Activated CD4-positive, CD25-positive, alpha-beta regulatory T cell treated with anti-CD3 and anti-CD28 coated beads, Interleukin-2, amount 50 U/mL, for 24 hours (primary cell): ENCODE data around the gene CILP2.

Experiments
- ATAC-seq, 2 donors: fragments of 150-1000 bp; cut with Tn5 transposase; one replicate each; pipeline ENCODE4 v1.10.0; 2021; ENCODE audit warnings: mild to moderate bottlenecking in 1 of 2, moderate library complexity in 1 of 2

Gene CILP2, protein sequence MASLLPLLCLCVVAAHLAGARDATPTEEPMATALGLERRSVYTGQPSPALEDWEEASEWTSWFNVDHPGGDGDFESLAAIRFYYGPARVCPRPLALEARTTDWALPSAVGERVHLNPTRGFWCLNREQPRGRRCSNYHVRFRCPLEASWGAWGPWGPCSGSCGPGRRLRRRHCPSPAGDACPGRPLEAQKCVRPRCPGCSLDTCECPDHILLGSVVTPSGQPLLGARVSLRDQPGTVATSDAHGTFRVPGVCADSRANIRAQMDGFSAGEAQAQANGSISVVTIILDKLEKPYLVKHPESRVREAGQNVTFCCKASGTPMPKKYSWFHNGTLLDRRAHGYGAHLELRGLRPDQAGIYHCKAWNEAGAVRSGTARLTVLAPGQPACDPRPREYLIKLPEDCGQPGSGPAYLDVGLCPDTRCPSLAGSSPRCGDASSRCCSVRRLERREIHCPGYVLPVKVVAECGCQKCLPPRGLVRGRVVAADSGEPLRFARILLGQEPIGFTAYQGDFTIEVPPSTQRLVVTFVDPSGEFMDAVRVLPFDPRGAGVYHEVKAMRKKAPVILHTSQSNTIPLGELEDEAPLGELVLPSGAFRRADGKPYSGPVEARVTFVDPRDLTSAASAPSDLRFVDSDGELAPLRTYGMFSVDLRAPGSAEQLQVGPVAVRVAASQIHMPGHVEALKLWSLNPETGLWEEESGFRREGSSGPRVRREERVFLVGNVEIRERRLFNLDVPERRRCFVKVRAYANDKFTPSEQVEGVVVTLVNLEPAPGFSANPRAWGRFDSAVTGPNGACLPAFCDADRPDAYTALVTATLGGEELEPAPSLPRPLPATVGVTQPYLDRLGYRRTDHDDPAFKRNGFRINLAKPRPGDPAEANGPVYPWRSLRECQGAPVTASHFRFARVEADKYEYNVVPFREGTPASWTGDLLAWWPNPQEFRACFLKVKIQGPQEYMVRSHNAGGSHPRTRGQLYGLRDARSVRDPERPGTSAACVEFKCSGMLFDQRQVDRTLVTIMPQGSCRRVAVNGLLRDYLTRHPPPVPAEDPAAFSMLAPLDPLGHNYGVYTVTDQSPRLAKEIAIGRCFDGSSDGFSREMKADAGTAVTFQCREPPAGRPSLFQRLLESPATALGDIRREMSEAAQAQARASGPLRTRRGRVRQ

DNA sequence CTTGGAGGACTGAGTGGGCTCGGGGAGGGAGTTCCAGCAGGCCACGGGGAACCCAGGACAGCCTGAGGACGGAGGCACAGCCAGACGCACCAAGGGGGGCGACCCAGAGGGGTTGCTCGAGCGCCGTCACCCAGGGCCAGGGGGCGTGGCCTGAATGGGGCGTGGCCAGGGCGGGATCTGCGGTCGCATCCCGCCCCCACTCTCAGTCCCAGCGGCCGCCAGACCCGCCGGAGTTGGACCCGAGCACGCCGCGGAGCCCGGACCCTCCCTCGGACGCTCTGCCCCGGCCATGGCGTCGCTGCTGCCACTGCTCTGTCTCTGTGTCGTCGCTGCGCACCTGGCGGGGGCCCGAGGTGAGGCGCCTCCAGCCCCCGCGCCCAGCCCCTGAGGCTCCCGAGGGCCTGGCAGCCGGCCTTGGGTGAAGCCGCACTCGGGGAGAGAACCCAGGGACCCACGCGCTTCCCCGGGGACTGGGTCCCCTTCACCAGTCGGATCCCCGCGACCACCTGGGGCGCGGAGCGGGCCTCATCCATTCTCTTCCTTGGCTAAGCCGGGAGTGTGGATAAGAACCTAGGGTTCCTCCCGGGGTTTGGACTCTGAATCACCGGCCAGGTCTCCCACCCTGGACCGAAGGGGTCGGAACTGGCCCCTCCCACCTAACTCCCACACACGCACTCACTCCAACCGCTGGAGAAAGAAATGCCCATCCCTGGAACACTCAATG is at the start of gene CILP2:
Gene CILP2, plus strand, starts transcription at position 205 of the 724 bp plus-strand sequence. Its CDS starts 85 bp downstream, at position 290.
- peak; percentile 15 to 19 for ATAC-seq

DNA sequence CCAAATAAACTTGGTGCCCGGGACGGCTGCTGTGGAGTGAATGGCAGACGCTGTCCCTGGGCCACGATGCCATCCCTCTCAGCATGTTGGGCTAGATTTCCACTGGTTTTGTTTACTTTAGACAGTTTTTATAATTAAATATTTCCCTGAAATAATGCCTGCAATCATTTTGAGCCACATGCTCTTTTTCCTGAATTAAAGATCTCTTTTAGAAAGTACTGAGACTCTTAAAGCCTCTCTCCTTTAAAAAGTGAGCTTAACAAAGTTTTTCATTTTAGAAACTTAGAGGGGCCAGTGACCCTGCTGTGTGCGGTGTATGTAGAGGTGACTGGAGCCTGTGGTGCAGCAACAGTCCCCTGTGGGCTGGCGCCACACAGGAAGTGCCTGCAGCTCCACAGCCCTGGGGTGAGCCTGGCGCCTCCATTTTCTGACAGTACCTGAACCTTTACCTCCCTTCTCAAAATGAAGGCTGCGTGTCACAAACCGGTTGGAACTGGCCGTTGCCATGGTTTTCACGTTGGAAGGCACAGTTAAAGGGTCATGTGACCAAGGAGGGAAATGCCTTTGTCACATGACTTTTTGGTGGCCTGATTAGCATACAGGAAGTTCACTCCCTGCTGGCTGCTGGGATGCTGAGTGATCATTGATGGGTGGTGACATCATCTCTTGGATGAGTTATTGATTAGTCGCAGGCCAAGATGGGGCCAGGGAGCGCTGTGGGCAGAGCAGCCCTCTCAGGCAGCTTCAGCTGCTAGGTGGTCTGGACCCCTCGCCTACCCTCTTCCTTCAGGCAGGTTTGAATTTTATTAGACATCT is 49.0 kb upstream of the CILP2 start:
- peak; percentile 88 to 89 for ATAC-seq

DNA sequence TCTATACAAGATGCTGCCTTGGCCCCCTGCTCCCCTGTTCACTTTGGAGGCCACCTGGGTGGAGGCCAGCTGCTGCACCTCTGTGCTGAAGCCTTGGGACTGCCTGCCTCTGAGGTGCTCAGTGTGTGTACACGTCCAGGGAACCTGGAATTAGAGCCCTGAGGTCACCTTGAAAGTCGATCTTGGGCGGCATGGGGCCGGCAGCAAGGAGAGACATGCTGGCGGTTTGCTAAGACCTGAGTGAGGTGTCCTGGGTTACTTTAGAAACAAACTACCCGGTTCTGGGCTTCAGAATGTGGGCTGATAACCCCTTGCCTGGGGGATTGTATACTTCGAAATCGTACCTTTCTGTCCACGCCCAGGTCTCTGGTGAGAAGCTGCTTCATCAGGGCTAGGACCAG is 48.3 kb upstream of the CILP2 start:
- peak in 1 of 2 donors; percentile 2 for ATAC-seq

DNA sequence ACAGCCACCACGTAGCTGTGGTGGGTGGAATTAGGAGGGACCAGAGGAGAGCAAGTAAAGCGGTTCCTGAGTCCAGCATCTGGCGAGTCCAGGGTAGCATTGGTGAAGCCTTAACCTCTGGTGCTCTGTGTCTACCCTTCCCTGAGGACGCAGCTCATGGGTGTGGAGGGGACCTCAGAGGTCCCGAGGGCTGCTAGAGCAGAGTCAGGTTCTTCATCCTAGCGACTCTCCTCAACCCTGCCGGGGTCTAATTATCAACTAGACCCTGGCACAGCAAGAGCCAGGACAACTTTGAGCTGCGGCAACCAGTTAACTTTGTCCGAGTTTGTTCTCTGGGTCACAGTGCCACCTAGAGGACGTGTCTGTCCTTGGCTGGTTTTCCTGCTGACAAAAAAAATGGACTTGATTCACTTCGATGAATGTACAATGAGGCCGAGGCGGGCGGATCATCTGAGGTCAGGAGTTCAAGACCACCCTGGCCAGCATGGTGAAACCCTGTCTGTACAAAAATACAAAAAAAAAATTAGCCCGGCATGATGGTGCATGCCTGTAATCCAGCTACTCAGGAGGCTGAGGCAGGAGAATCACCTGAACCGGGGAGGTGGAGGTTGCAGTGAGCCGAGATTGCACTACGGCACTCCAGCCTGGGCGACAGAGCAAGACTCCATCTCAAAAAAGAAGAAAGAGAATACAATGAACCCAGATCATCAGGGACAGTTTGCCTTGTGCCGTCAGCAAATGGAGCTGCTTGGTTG is 47.7 kb upstream of the CILP2 start:
- ATAC-seq = peak; percentile 31 to 38

DNA sequence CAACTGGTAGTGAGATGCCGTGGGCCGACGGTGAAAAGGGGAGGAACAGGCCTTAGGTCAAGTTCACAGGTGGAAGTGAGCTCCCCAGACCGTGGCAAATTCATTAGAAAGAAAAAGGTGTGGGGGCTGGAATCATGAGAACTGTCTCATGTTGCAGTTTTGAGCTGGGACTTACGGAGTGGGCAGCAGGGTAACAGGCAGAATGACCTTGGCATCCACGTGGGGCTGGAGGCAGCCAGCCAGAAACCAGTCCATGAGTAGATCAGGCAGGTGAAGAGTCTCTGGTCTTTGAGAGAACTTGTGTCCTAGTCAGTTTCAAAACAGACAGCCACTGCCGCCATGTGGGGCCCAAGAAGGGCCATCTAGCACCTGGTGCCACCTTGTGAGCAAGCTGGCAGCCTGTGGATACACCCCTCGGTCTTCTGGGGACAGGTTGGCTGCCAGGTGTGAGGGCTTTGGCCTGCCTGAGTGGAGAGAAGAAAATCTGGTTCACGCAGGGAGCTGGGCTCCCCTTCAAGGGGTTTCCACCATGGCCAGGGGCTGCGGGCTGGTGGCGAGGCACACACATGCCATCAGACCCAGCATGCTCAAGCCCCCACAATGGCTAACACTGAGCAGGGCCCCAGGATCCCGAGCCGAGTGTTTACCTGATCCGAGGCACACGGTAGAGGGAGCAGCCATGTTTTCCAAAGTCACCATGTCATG is 46.6 kb upstream of the CILP2 start:
- ATAC-seq = no peak

DNA sequence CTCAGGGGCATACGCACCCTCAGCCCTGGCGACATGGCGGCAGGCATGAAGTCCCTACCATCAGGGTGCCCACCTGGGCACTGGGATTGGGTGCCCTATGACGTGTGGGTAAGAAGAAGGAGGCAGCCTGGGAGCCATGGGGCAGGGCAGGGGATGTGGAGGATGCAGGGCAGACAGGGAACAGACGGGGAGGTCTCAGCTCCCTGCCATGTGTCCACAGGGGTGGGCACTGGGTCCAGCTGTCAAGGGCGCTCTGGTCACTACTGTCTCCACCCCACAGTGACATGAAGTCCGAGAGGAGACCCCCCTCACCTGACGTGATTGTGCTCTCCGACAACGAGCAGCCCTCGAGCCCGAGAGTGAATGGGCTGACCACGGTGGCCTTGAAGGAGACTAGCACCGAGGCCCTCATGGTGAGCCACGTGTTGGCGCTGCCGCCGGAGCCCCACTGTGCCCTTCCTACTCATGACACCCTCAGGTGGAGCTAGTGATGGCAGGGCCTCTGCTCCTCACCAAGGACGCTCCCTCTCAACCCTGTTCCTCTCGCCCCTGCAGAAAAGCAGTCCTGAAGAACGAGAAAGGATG is 45.9 kb upstream of the CILP2 start:
- no peak for ATAC-seq

DNA sequence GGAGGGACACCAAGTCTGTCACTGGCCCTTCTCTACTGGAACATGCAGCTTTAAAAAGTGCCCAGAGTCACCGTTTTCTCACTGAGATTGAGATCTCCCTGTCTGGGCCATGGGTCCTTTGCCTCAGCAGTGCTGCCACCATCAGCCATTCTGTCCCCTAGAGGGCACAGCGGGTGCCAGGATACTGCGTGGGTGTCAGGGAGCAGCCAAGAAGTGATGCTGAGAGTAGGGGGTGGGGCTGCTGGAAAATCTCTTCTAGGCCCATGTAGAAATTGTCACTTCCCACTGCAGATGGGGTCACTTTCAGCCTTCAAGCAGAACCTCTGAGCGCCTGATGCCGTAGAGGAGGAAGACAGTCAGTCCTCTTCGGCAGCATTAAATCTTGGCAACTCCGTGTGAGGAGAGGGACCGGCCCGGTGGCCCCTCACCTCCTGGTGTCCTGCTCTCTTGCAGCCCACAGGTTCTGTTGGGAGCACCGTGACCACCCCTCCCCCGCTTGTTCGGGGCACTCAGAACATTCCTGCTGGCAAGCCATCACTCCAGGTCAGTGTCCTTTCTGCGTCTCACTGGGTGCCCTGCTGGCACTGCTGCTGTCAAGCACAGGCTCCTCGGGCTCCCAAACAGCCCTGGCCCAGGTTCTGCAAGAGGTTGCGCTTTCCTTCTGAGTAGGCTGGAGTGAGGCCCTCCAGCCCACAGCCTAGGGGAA is 44.1 kb upstream of the CILP2 start:
- no peak for ATAC-seq

DNA sequence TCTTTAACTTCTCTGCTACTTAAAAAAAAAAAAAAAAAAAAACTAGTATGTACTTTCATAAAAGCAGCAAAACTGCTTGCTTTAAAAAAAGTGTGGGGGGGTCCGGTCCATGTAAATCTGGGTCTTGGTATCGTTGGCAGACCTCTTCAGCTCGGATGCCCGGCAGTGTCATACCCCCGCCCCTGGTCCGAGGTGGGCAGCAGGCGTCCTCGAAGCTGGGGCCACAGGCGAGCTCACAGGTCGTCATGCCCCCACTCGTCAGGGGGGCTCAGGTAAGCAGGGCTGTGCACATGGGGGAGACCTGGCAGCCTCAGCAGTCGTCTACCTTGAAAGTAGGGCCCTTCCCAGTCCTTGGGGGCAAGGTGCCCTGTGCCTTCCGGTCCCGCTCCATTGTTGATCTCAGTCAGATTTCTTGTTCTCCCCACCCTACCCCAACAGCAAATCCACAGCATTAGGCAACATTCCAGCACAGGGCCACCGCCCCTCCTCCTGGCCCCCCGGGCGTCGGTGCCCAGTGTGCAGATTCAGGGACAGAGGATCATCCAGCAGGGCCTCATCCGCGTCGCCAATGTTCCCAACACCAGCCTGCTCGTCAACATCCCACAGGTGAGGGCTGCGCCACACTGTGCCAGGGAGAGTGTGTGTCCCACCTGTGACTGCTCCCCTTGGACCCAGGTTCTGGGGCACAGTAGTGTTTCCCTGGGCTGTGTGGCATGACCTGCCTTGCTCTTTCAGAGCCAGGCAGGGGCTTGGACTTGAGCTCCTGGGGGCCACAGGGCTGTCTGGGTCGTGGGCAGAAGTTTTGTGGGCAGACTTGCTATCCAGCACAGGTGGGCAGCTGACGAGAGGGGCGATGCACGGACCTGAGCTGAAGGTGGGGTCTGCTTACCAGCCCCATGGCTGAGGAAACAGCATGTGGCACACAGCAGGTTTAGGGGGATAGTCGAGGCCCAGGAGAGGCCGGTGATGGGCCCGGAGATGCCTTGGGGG is 42.2 kb upstream of the CILP2 start:
- ATAC-seq = no peak

DNA sequence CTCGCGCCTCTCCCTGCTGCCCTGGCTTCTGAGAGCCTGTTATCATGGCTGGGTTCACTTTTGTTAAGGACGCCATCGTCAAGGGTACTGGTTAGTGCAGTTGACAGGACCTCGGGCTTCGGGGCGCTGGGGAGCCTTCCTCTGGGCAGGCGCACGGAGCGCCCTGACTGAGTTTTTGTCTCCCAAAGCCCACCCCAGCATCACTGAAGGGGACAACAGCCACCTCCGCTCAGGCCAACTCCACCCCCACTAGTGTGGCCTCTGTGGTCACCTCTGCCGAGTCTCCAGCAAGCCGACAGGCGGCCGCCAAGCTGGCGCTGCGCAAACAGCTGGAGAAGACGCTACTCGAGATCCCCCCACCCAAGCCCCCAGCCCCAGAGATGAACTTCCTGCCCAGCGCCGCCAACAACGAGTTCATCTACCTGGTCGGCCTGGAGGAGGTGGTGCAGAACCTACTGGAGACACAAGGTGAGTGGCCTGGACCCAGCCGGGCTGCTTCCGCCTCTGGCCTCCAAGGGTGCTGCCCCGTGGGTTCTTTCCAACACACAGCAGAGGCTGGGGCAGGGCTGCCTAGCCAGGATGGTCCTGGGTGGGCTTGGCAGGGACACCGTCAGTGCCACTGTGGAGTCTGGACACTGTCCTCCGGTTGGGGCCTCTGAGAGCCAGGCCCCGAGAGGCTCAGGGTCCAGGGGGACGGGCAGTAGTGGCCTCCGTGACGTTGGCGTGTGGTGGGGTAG is 39.6 kb upstream of the CILP2 start:
- no peak for ATAC-seq

DNA sequence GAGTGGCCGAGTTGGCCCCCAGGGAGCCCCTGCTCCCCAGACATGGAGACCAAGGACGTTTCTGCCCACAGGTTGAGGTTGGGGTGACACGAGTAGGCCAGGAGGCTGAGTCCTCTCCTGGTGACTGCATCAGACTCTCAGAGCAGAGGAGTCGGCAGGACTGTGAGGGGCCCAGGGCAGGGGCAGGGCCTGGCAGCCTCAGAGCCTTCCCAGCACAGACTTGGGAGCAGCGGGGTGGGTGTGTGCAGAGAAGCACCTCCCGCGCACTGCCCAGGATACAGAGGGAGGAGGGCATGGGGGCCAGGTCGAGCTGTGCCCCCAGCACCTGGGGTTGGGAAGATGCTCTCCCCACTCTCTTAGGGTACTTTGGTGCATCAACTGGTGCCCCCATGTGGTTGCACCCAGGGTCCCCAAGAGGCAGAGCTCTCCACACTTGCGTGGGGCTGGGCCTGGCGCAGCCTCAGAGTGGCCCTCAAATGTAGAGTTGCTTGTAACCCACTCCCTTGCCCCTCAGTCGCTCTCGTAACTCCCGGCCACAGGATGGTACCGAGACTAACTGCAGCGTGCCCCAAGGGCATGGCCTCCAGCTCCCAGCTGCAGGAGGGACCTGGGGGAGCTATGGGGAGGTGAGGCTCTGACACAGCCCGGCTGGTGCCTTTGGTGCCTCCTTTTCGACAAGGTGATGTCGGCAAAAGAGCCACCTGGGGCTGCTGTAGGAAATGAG is 38.6 kb upstream of the CILP2 start:
- ATAC-seq = no peak

DNA sequence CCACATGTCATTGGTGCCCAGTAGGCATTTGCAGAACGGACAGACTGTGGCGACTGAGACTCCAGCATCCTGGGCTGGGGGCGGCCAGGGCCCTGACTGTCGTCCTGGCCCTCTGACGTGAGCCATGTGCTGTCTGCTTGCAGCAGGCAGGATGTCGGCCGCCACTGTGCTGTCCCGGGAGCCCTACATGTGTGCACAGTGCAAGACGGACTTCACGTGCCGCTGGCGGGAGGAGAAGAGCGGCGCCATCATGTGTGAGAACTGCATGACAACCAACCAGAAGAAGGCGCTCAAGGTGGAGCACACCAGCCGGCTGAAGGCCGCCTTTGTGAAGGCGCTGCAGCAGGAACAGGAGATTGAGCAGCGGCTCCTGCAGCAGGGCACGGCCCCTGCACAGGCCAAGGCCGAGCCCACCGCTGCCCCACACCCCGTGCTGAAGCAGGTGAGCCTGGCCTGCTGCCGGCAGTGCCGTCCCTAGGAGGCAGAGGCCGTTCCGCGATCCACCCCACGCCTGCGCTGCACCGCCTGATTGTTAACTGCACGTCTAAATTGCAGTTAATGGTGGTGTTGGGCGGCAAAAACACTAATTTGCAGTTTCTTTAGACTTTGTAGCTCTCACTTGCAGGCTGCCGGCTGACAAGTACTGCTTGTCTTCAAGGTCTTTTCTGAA is 37.0 kb upstream of the CILP2 start:
- ATAC-seq = no peak

DNA sequence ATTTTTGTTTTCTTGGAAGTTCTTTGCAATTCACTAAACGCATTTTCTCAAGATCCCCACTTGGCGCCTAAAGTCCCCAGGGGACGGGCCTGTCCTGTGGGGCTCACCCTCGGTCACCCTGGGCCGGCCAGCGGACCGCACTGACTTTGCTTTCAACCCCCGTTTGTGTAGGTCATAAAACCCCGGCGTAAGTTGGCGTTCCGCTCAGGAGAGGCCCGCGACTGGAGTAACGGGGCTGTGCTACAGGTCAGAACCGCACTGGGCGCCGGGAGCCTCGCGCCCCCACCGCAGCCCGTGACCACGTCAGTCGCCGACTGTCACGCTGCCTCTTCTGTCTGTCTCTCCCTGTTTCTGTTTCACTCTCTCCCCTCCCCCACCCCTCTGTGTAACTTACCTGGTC is 36.3 kb upstream of the CILP2 start:
- no peak for ATAC-seq

DNA sequence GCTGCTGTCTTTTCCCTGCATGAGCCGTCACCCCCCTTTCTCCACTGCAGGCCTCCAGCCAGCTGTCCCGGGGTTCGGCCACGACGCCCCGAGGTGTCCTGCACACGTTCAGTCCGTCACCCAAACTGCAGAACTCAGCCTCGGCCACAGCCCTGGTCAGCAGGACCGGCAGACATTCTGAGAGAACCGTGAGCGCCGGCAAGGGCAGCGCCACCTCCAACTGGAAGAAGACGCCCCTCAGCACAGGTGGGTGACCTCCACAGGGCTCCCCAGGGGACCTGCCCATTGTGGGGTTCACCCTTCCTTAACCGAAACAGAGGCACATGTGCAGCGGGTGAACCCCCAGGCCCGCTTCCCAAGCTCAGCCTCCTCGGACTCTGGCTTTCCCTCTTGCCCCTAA is 35.8 kb upstream of the CILP2 start:
- no peak for ATAC-seq

DNA sequence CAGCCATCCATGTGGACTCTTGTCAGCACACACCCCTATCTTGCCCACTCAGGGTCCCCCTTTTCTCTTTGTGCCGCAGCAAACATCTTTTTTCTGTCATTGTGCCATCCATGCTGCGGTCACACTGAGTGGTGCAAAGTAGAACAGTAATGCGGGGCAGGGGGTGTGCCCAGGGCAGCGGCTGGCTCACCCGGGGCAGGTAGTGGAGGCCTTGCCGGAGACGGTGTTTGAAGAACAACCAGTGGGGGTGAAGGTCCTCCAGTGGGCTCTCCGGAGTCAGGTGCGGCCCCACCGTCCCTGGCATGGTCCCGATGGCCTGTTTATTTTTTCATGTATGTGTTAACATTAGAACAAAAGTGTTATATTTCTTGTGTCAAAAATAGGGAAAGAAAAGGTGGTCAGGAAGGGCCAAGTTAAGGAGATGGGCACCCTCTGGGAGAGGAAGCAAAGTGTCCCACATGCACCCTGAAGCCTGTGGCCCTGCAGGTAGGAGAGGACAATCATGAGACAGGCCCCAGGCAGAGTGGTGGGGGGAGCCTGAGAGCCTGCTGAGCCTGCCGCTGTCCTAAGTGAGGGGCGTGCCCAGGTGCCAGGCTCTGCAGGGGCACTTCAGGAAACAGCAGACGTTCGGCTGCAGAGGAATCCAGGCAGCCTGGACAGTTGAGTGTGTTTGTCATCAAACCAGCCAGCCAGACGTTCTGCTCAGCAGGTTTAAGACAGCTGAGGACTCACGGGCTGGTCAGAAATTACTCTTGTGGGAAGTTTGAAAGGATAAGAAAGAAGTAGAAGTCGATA is 35.1 kb upstream of the CILP2 start:
- no peak for ATAC-seq
